Endothelial cell of umbilical vein (primary cell): ENCODE results near the gene GAL3ST1. TPM values are rescaled to one million over a fixed set of nuclear protein-coding genes. Genes with fewer than 3 reads are reported as not detected.

Experiments used
- BruUV-seq: library from RNA; stranded (reverse); fragments of 400-500 nt; replicated peaks from 2 replicates; lab custom pipeline; 2021; lab: Mats Ljungman, UMichigan
- CTCF ChIA-PET: fragments of 300-600, 350-600 bp; sonication (Branson Sonifier 250); formaldehyde crosslinking; loops from one replicate; lab custom pipeline; 2021; ENCODE audit warnings: antibody characterized with exemption, inconsistent platforms; lab: Charles Lee
- POLR2A ChIA-PET: fragments of 300-600, 350-600 bp; sonication (Branson Sonifier 250); formaldehyde crosslinking; loops from one replicate; lab custom pipeline; 2021; ENCODE audit warnings: antibody characterized with exemption, inconsistent platforms; lab: Charles Lee
- DNase-seq: peaks from one replicate; pipeline ENCODE4 v3.0.0-alpha.2; 2011; ENCODE audit warnings: low read depth, low spot score
- FAIRE-seq: peaks from 2 replicates; lab custom pipeline; 2011; peaks lifted over from hg19 to GRCh38; lab: Jason Lieb, UNC
- H2AFZ ChIP-seq: 2 replicates; pipeline ENCODE4 v1.6.0; 2012; ENCODE audit warnings: low read depth, low read length, control low read depth, inconsistent platforms
- H3K27ac ChIP-seq: 2 replicates; pipeline ENCODE4 v1.5.1; 2011; ENCODE audit warnings: low read depth, mild to moderate bottlenecking, control low read depth, low read length, moderate library complexity; ENCODE audit not compliant: insufficient read depth
- H3K27me3 ChIP-seq, 2 experiments: 2 replicates each; pipeline versions ENCODE4 v1.6.0 to v1.6.1; 2011; ENCODE audit warnings: low read length in 2 of 2, mixed read lengths in 1 of 2; ENCODE audit not compliant: control insufficient read depth in 2 of 2, insufficient read depth in 2 of 2
- H3K36me3 ChIP-seq, 2 experiments: 2 replicates in 1 of 2; 3 replicates in 1 of 2; pipeline ENCODE4 v1.5.1; 2011; ENCODE audit warnings: low read length in 2 of 2, mild to moderate bottlenecking in 1 of 2, moderate library complexity in 1 of 2; ENCODE audit not compliant: control insufficient read depth in 2 of 2, insufficient read depth in 2 of 2; ENCODE audit errors: extremely low read depth in 1 of 2
- H3K4me1 ChIP-seq: 3 replicates; pipeline ENCODE4 v1.5.1; 2011; ENCODE audit warnings: mild to moderate bottlenecking, low read length; ENCODE audit not compliant: control insufficient read depth, insufficient read depth; ENCODE audit errors: extremely low read depth
- H3K4me2 ChIP-seq: 2 replicates; pipeline ENCODE4 v1.6.1; 2011; ENCODE audit warnings: low read length, control low read depth, mixed read lengths; ENCODE audit not compliant: insufficient read depth
- H3K4me3 ChIP-seq, 3 experiments: fragments of 200-600 bp in 1 of 3; sonication (generic), shearing (Covaris generic) in 1 of 3; replicated peaks in 1 of 3; 2 replicates each; pipeline ENCODE4 v1.5.1; 2011 to 2016; ENCODE audit warnings: control low read depth in 3 of 3, low read length in 3 of 3, mild to moderate bottlenecking in 2 of 3, inconsistent platforms in 1 of 3, low read depth in 1 of 3, moderate library complexity in 1 of 3; ENCODE audit not compliant: insufficient read depth in 1 of 3
- H3K79me2 ChIP-seq: 2 replicates; pipeline ENCODE4 v1.6.0; 2012; ENCODE audit warnings: low read length, inconsistent platforms; ENCODE audit not compliant: control insufficient read depth, insufficient read depth
- H3K9ac ChIP-seq: replicated peaks from 2 replicates; pipeline ENCODE3; 2011; ENCODE audit warnings: low read length, control low read depth; ENCODE audit not compliant: insufficient read depth; ENCODE audit errors: extremely low read depth
- H3K9me1 ChIP-seq: replicated peaks from 3 replicates; pipeline ENCODE4 v1.6.0; 2011; ENCODE audit warnings: mild to moderate bottlenecking, low read length; ENCODE audit not compliant: control insufficient read depth, insufficient read depth; ENCODE audit errors: extremely low read depth
- H3K9me3 ChIP-seq: replicated peaks from 2 replicates; pipeline ENCODE4 v1.5.1; 2012; ENCODE audit warnings: low read length, inconsistent platforms; ENCODE audit not compliant: control insufficient read depth, insufficient read depth
- H4K20me1 ChIP-seq: replicated peaks from 2 replicates; pipeline ENCODE3; 2011; ENCODE audit warnings: mild to moderate bottlenecking, low read length; ENCODE audit not compliant: control insufficient read depth, insufficient read depth; ENCODE audit errors: extremely low read depth
- EZH2 ChIP-seq: IDR thresholded peaks from 2 replicates; pipeline ENCODE4 v1.6.1; 2012; ENCODE audit warnings: borderline replicate concordance, low read depth, mild to moderate bottlenecking, moderate library complexity, low read length, inconsistent platforms; ENCODE audit not compliant: severe bottlenecking
- FOS ChIP-seq: IDR thresholded peaks from 2 replicates; pipeline ENCODE4 v1.6.1; 2011; ENCODE audit warnings: mild to moderate bottlenecking, low read length, moderate library complexity, borderline replicate concordance; ENCODE audit not compliant: insufficient read depth
- GATA2 ChIP-seq: IDR thresholded peaks from 2 replicates; pipeline ENCODE4 v1.7.0; 2011; ENCODE audit warnings: low read depth, mild to moderate bottlenecking, moderate library complexity, mixed read lengths, low read length; ENCODE audit not compliant: insufficient read length, insufficient read depth
- JUN ChIP-seq: IDR thresholded peaks from 2 replicates; pipeline ENCODE4 v1.6.1; 2011; ENCODE audit warnings: borderline replicate concordance, low read depth; ENCODE audit not compliant: insufficient read length, insufficient read depth
- POLR2A ChIP-seq: IDR thresholded peaks from 2 replicates; pipeline ENCODE4 v1.6.1; 2012; ENCODE audit warnings: low read depth, mild to moderate bottlenecking, control low read depth, low read length
- dilution Hi-C: fragments of 300-500 bp; cut with MboI; formaldehyde crosslinking; loops from one replicate; pipeline ENCODE4 v1.15.0; 2019; ENCODE audit warnings: low sequenced_read_pairs; ENCODE audit not compliant: extremely low pct_ligation_motif_present
- intact Hi-C: fragments of 100-400 bp; cut with micrococcal nuclease; formaldehyde crosslinking; loops from one replicate; pipeline ENCODE4 v1.10.0; 2022
- polyA plus RNA-seq, 4 experiments: library from polyadenylated mRNA; depleted of rRNA in 3 of 4; stranded (reverse) in 3 of 4; unstranded in 1 of 4; fragments of >200 nt; gene quantifications; 2 replicates each; pipeline versions ENCODE4 v1.2.1 to v1.2.3, GENCODE V29; 2011 to 2012; ENCODE audit warnings: missing spikeins in 1 of 4
- total RNA-seq: library from RNA; stranded (reverse); gene quantifications from 2 replicates; pipeline ENCODE4 v1.2.3, GENCODE V29; 2021
- TF ChIP-seq, protein P1 (sequence below): IDR thresholded peaks from 2 replicates; pipeline ENCODE4 v1.6.1; 2011; ENCODE audit not compliant: insufficient read depth, insufficient read length
- TF ChIP-seq, protein P2 (sequence below), 2 donors: IDR thresholded peaks; 1 replicate in 1 of 2; 2 replicates in 1 of 2; pipeline ENCODE4 v1.5.1; 2011; ENCODE audit warnings: low read length in 2 of 2, mild to moderate bottlenecking in 2 of 2, moderate library complexity in 2 of 2, control low read depth in 1 of 2, inconsistent platforms in 1 of 2, low read depth in 1 of 2; ENCODE audit not compliant: insufficient read depth in 1 of 2; ENCODE audit errors: extremely low read depth in 1 of 2

Gene GAL3ST1
- total and polyA plus RNA-seq, 2 donors (not counting 3 experiments of a cell fraction or from before 2014, with no cell fraction given): not detected

DNA sequence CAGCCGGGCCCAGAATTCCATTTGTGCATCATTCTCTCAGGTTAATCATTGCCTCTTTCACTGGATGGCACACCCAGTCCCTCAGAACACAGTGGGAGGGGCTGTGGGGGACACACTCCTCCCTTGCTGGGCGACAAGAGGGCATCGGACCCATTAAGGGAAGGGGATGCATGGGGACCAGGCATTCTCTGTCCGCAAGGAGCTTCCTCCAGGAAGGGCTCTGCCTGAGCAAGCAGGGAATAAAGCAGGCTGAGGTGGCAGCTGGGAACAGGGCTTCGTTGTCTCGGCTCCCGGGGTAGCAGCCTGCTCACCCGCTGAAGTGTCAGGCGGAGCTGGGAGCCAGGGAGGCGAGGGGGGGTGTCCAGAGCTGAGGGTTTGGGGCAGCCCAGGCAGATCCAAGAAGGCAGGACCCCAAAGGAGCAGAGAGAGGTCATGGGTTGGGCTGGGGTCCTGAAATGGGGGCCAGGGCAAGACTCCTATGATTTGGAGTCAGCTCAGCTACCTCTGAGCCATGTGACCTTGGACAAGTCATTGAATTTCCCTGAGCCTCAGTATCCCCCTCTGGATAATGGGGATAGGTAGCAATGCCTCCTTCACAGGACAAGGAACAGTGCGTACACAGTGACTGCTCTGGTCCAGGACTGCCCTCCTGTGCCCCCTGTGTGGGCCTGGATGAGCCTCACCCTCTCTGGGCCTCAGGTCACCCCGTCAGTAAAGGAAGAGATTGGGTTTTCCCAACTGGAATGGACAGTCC lies 1.4 kb downstream of the GAL3ST1 start:
- no TSS peak for BruUV-seq
- POLR2A ChIA-PET: no interaction called here
- Histone ChIP-seq H3K4me3 (no peak overlapping the region), H3K27ac (no peak overlapping the region), H3K9me3 (no peaks in the 10 kb centered on the region), H4K20me1 (no peaks in the 10 kb centered on the region), H3K4me2 (no peak overlapping the region), H2AFZ (no peak overlapping the region), H3K79me2 (no peaks in the 10 kb centered on the region), H3K9ac (no peak overlapping the region), H3K4me1 (no peaks in the 10 kb centered on the region), H3K27me3 (peaks cover 0 to 5% of the 10 kb centered on the region in 2 experiments), H3K36me3 (peaks cover 0 to 13% of the 10 kb centered on the region in 2 experiments), H3K9me1 (no peaks in the 10 kb centered on the region)
- CTCF ChIA-PET: interaction anchor here (1.1 kb wide), 1 partner anchor 182 kb away, joined by 3 read pairs; no protein-coding TSS in a partner anchor
- TF ChIP-seq JUN (no peak), GATA2 (no peak), POLR2A (no peak), EZH2 (no peak)
- TF ChIP-seq, protein P1, sequence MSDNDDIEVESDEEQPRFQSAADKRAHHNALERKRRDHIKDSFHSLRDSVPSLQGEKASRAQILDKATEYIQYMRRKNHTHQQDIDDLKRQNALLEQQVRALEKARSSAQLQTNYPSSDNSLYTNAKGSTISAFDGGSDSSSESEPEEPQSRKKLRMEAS: no peak
- intact Hi-C loops: no loop called here
- FAIRE-seq (no peak), DNase-seq (no peak)
- dilution Hi-C loops: no loop called here

DNA sequence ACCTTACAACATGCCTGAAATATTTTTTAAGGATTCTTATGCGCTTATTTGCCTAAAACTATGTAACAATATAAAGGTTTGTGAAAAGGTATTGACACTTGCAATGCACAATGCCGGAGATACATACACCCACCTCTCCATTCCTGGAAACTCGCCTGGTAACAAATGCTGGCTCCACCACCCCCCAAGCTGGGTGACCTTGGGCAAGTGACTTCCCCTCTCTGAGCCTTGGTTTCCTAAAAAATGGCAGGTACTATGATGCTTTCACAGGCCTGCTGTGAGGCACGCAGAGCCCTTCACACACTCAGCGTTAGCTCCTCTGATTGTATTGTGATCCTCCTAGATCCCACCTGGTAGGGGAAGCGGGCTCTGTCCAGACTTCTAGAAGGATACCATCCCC lies 2.3 kb downstream of the GAL3ST1 start:
- BruUV-seq: no TSS peak
- Histone ChIP-seq H3K9me1 (no peaks in the 10 kb centered on the region), H4K20me1 (no peaks in the 10 kb centered on the region), H3K4me1 (no peaks in the 10 kb centered on the region), H3K27me3 (peaks cover 0 to 5% of the 10 kb centered on the region in 2 experiments), H2AFZ (no peak overlapping the region), H3K27ac (no peak overlapping the region), H3K4me2 (no peak overlapping the region), H3K9me3 (no peaks in the 10 kb centered on the region), H3K36me3 (peaks cover 0 to 13% of the 10 kb centered on the region in 2 experiments), H3K4me3 (no peak overlapping the region), H3K79me2 (no peaks in the 10 kb centered on the region), H3K9ac (no peak overlapping the region)
- ChIA-PET CTCF (interaction anchor here (1.1 kb wide), 1 partner anchor 183 kb away, joined by 3 read pairs; no protein-coding TSS in a partner anchor), POLR2A (no interaction called here)
- dilution Hi-C loops (no loop called here), intact Hi-C loops (no loop called here)
- FAIRE-seq (no peak), DNase-seq (no peak)
- TF ChIP-seq, protein P2, sequence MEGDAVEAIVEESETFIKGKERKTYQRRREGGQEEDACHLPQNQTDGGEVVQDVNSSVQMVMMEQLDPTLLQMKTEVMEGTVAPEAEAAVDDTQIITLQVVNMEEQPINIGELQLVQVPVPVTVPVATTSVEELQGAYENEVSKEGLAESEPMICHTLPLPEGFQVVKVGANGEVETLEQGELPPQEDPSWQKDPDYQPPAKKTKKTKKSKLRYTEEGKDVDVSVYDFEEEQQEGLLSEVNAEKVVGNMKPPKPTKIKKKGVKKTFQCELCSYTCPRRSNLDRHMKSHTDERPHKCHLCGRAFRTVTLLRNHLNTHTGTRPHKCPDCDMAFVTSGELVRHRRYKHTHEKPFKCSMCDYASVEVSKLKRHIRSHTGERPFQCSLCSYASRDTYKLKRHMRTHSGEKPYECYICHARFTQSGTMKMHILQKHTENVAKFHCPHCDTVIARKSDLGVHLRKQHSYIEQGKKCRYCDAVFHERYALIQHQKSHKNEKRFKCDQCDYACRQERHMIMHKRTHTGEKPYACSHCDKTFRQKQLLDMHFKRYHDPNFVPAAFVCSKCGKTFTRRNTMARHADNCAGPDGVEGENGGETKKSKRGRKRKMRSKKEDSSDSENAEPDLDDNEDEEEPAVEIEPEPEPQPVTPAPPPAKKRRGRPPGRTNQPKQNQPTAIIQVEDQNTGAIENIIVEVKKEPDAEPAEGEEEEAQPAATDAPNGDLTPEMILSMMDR (IDR thresholded peaks at IDR 0.05; ENCODE audit: extremely low read depth in 1 of 2, insufficient read depth in 1 of 2, low read depth in 1 of 2, low read length in 2 of 2): no peak
- TF ChIP-seq GATA2 (no peak), FOS (no peak)
- TF ChIP-seq, protein P1: no peak
